HG02678 (cell line): Measurements from ENCODE around the gene MST1R.
"Not testable (repeated sequence)": the region's sequence is repeated elsewhere in the genome, so short reads cannot be mapped to it uniquely, and the experiment has no call there.

ENCODE experiments used
- ATAC-seq: cut with Tn5 transposase; IDR thresholded peaks from one replicate; pipeline ENCODE4 v1.9.1; 2021; ENCODE audit warnings: mild to moderate bottlenecking, moderate library complexity; ENCODE audit not compliant: unreplicated experiment

MST1R gene

GRCh38 chr3:49912881-49913281, 9.2 kb upstream of the MST1R start:
- ATAC-seq: no peak

GRCh38 chr3:49911611-49912010, 7.9 kb upstream of the MST1R start:
- ATAC-seq: no peak

GRCh38 chr3:49911124-49911420, 7.4 kb upstream of the MST1R start:
- ATAC-seq: no peak

- ATAC-seq: no peak
Measured at GRCh38 chr3:49910409-49911123, 6.9 kb upstream of the MST1R start.

- ATAC-seq: no peak
Measured at GRCh38 chr3:49908373-49909199, 4.9 kb upstream of the MST1R start.

GRCh38 chr3:49906073-49906743, 2.5 kb upstream of the MST1R start:
- ATAC-seq: no peak

- not testable (repeated sequence) for ATAC-seq
Measured at GRCh38 chr3:49904448-49904847, 775 bp upstream of the MST1R start.

GRCh38 chr3:49902511-49903345, 945 bp downstream of the MST1R start:
- ATAC-seq: no peak

GRCh38 chr3:49901366-49902339, 2.0 kb downstream of the MST1R start:
- no peak for ATAC-seq

- ATAC-seq: no peak
Measured at GRCh38 chr3:49900491-49901153, 3.1 kb downstream of the MST1R start.

- ATAC-seq: no peak
Measured at GRCh38 chr3:49899815-49900214, 3.9 kb downstream of the MST1R start.

- ATAC-seq: no peak
Measured at GRCh38 chr3:49898991-49899390, 4.7 kb downstream of the MST1R start.

- ATAC-seq: no peak
Measured at GRCh38 chr3:49896345-49896744, 7.3 kb downstream of the MST1R start.

GRCh38 chr3:49895791-49896190, 7.9 kb downstream of the MST1R start:
- ATAC-seq: no peak

GRCh38 chr3:49889296-49889695, 14.4 kb downstream of the MST1R start:
- ATAC-seq: no peak

GRCh38 chr3:49886922-49887265, 16.8 kb downstream of the MST1R start:
- ATAC-seq: no peak

GRCh38 chr3:49883998-49884397, 19.7 kb downstream of the MST1R start:
- ATAC-seq: no peak

- no peak for ATAC-seq
Measured at GRCh38 chr3:49882166-49882565, 21.5 kb downstream of the MST1R start.

GRCh38 chr3:49880581-49881315, 22.9 kb downstream of the MST1R start:
- no peak for ATAC-seq
